Activated CD8-positive, alpha-beta T cell treated with anti-CD3 and anti-CD28 coated beads for 36 hours (primary cell): ENCODE results near the gene HOXD11. TPM values are rescaled to one million over a fixed set of nuclear protein-coding genes. Genes with fewer than 3 reads are reported as not detected.

Source experiments
- ATAC-seq: fragments of 200-7000 bp; cut with Tn5 transposase; one replicate; pipeline ENCODE4 v1.10.0; 2021; ENCODE audit warnings: mild to moderate bottlenecking, moderate library complexity
- CTCF ChIA-PET: fragments of 350-600 bp; sonication (Branson Sonifier 250); formaldehyde crosslinking; loops from one replicate; lab custom pipeline; 2021; ENCODE audit warnings: antibody characterized with exemption; lab: Charles Lee
- POLR2A ChIA-PET: fragments of 350-600 bp; sonication (Branson Sonifier 250); formaldehyde crosslinking; loops from one replicate; lab custom pipeline; 2021; ENCODE audit warnings: antibody characterized with exemption; lab: Charles Lee
- DNase-seq: peaks from one replicate; pipeline ENCODE4 v3.0.0-alpha.2; 2020
- H3K27ac Mint-ChIP-seq: one replicate; pipeline ENCODE4 v1.8.0; 2021; ENCODE audit warnings: mild to moderate bottlenecking, mixed read lengths
- H3K27me3 Mint-ChIP-seq: one replicate; pipeline ENCODE4 v1.8.0; 2021; ENCODE audit warnings: mixed read lengths
- H3K36me3 Mint-ChIP-seq: one replicate; pipeline ENCODE4 v1.8.0; 2021; ENCODE audit warnings: low read depth, mixed read lengths
- H3K4me1 Mint-ChIP-seq: one replicate; pipeline ENCODE4 v1.8.0; 2021; ENCODE audit warnings: low read depth, mixed read lengths
- H3K4me3 Mint-ChIP-seq: one replicate; pipeline ENCODE4 v1.8.0; 2021; ENCODE audit warnings: mild to moderate bottlenecking, moderate library complexity, mixed read lengths
- H3K9me3 Mint-ChIP-seq: one replicate; pipeline ENCODE4 v1.8.0; 2021; ENCODE audit warnings: mixed read lengths
- CTCF ChIP-seq: fragments of 200-600 bp; IDR thresholded peaks from one replicate; pipeline ENCODE4 v1.8.0; 2022; ENCODE audit warnings: antibody characterized with exemption, mild to moderate bottlenecking
- intact Hi-C: fragments of 100-400 bp; cut with micrococcal nuclease; formaldehyde crosslinking; loops from one replicate; pipeline ENCODE4 v1.10.0; 2022
- total RNA-seq, 2 experiments: library from RNA; stranded (reverse); gene quantifications; one replicate each; pipeline ENCODE4 v1.2.3, GENCODE V29; 2021

HOXD11 gene
- total RNA-seq, 2 experiments from 2014 or later = not detected

- no peak for DNase-seq
- no peaks in the 10 kb centered on the region for H3K9me3 Mint-ChIP-seq
- H3K4me3 Mint-ChIP-seq = no peak overlapping the region
- POLR2A ChIA-PET = no interaction called here
- no peak for ATAC-seq
- intact Hi-C loops = no loop called here
- H3K27me3 Mint-ChIP-seq = peaks cover 70% of the 10 kb centered on the region
- peaks cover 15% of the 10 kb centered on the region for H3K4me1 Mint-ChIP-seq
- no peaks in the 10 kb centered on the region for H3K36me3 Mint-ChIP-seq
- CTCF ChIA-PET = interaction anchor here (1.0 to 2.3 kb wide), 5 partner anchors 16 to 399 kb away, joined by 3 to 7 read pairs (median 4); no protein-coding TSS in a partner anchor
- H3K27ac Mint-ChIP-seq = no peak overlapping the region
- no peak for TF ChIP-seq CTCF
Observed at GRCh38 chr2:176155356-176156044, 48.4 kb downstream of the HOXD11 start.

- ChIA-PET POLR2A (no interaction called here), CTCF (interaction anchor here (2.1 to 2.3 kb wide), 2 partner anchors 17 to 46 kb away, joined by 4 to 7 read pairs; no protein-coding TSS in a partner anchor)
- Mint-ChIP-seq H3K27ac (no peak overlapping the region), H3K4me3 (no peak overlapping the region), H3K9me3 (no peaks in the 10 kb centered on the region), H3K36me3 (no peaks in the 10 kb centered on the region), H3K27me3 (peaks cover 68% of the 10 kb centered on the region), H3K4me1 (peaks cover 15% of the 10 kb centered on the region)
- intact Hi-C loops = no loop called here
- ATAC-seq (no peak), DNase-seq (no peak)
- TF ChIP-seq CTCF = no peak
Observed at GRCh38 chr2:176156301-176156806, 49.3 kb downstream of the HOXD11 start.

GRCh38 chr2:176156807-176157498, 49.9 kb downstream of the HOXD11 start, which contains the start of gene HOXD3:
Gene HOXD3 (plus strand): TSS chr2:176157307. CDS start chr2:176169115, 11,808 bp downstream.
- no peak for ATAC-seq
- no peaks in the 10 kb centered on the region for H3K36me3 Mint-ChIP-seq
- no peak within 1 kb of the TSS for H3K27ac Mint-ChIP-seq
- ChIA-PET POLR2A (interaction anchor here (0.6 kb wide), 1 partner anchor 12 kb away, joined by 3 read pairs; no protein-coding TSS in a partner anchor), CTCF (no interaction called here)
- no peak for DNase-seq
- no peak for TF ChIP-seq CTCF
- peaks cover 70% of the 10 kb centered on the region for H3K27me3 Mint-ChIP-seq
- no peaks in the 10 kb centered on the region for H3K9me3 Mint-ChIP-seq
- H3K4me1 Mint-ChIP-seq = peaks cover 15% of the 10 kb centered on the region
- intact Hi-C loops = no loop called here
- peak within 1 kb of the TSS; percentile 28 for H3K4me3 Mint-ChIP-seq

GRCh38 chr2:176157499-176158185, 50.6 kb downstream of the HOXD11 start:
- Mint-ChIP-seq H3K27me3 (peaks cover 71% of the 10 kb centered on the region), H3K27ac (no peak overlapping the region), H3K4me3 (peak overlapping the region; percentile 28), H3K4me1 (peaks cover 12% of the 10 kb centered on the region), H3K36me3 (no peaks in the 10 kb centered on the region), H3K9me3 (no peaks in the 10 kb centered on the region)
- ATAC-seq (no peak), DNase-seq (peak; percentile 29)
- CTCF ChIA-PET = interaction anchor here (1.1 kb wide), 1 partner anchor 297 kb away, joined by 3 read pairs; no protein-coding TSS in a partner anchor
- intact Hi-C loops = no loop called here
- POLR2A ChIA-PET = interaction anchor here (0.6 kb wide), 1 partner anchor 13 kb away, joined by 3 read pairs; no protein-coding TSS in a partner anchor
- TF ChIP-seq CTCF = no peak
